ENCODE results near the gene DPEP3.

The DPEP3 gene

DNA sequence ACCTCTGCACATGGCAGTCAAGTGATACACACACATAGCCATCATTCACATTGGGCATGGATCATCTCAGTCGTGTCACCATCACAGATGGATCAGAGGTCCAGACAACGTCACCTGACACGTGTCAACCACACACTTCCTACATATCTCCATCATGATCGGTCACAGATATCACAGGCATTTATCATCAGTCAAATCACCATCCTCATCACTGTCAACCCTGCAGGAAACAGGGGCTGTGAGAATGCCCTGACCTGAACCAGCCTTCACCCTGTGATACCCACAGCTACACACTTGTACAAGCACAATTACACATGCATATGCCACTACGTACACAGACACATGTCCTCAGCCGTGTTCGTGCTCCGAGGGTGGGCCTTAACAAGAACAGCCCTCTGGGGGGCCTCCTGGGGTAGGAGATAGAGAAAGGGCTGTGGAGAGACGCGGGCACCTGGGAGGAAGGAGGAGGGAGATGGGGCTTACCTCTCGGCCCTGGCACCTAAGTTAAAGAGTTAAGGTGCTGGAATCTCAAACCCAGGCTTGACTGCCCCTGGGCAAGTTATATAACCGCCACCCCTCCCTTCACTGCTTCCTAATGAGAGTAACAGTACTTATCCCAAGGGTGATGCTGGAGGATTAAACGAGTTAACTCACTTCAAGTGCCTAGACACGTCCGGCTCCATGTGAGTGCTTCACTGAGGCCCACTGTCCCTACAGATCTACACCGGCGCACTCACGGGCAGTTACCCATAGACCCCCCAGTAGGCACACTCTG is 12.9 kb downstream of the DPEP3 start:
- DNase-seq (ENCODE audit: low read depth in 1 of 2, low spot score in 1 of 2) = no peak

DNA sequence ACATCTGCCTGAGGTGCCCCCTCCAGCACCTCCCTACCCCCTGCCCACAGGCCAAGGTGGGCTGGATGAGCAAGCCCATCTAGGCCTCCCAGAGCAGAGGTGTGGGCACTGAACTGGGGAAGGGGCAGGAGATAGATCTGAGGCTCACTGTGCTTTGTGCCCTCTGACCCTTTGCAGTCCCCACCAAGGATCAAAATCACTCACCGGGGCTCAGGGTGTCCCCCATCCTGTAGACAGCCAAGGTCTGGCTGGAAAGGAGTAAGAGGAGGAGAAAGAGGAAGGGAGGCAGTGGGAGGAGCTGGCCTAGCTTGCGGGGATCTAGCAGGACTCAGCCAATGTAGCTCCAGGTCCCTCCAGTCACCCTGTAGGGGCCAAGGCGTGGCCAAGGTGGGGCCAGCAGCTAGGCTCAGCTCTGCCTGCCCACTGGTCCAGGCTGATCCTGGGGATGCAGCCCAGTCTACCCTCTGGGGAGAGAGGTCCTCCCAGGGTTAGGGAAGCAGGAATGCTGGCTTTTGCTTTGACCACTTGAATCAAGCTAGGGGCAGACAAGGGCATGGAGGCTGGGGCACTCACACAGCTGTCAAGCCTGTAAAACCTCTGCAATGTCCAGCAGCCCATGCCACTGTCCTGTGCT is 13.6 kb downstream of the DPEP3 start:
- no peak for DNase-seq (ENCODE audit: low read depth in 1 of 2, low spot score in 1 of 2)

- DNase-seq (ENCODE audit: low read depth in 1 of 2, low spot score in 1 of 2) = no peak
Measured at GRCh38 chr16:67965668-67966548, 14.4 kb downstream of the DPEP3 start.

GRCh38 chr16:67964477-67965131 is 15.7 kb downstream of the DPEP3 start:
- DNase-seq (ENCODE audit: low read depth in 1 of 2, low spot score in 1 of 2) = no peak

DNA sequence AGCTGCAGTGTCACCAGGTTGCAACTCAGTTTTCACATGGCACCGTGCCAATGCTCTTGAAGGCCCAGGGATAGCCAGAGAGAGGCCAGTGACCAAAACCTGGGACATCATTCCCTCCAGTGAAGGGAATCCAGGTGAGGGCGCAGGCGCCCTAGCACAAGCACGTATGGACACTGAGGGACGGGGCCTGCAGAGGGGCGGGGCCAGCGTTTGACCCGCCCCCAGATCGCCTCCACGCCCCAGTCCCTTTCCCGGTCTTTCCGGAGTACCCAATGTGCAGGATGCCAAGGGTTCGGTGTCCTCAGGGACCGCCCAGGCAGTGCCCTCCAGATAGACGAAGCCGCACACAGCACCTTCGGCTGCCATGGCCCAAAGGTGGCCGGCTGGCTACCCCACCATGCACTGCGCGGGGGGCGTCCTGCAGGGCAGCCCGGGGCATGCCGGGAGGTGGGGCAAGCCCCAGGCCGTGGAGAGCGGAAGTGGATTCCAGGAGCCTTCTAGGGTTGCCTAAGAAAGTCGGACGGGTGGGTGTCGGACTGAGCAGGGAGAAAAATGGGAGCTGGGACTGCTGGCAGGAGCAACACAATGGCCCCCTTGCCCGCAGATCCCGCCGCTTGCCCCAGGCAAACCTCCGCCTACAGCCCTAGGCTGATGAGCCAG is 16.5 kb downstream of the DPEP3 start:
- DNase-seq (ENCODE audit: low read depth in 1 of 2, low spot score in 1 of 2) = no peak

GRCh38 chr16:67963292-67963661 is 17.0 kb downstream of the DPEP3 start:
- DNase-seq (ENCODE audit: low read depth in 1 of 2, low spot score in 1 of 2) = no peak

GRCh38 chr16:67962135-67962534 is 18.2 kb downstream of the DPEP3 start:
- no peak for DNase-seq (ENCODE audit: low read depth in 1 of 2, low spot score in 1 of 2)

DNA sequence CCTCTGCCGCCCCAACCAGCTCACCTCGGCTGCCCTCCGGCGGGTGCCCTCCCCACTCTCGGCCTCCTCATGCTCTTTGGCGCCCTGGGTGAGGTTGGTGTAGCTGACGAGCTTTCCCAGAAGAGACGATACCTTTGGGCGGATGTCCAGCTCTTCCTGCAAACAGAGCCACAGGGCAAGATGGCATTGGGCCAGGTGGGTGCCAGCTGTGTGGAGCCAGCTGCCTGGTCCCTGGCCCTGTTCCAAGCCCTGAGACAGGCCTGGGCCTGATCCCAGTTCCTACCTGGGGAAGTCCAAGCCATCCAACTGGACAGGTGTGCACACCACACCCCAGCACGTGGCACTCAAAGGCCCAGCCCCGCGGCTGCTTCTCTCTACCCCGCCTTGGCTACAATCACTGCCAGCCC is 18.7 kb downstream of the DPEP3 start:
- no peak for DNase-seq (ENCODE audit: low read depth in 1 of 2, low spot score in 1 of 2)

GRCh38 chr16:67959536-67960329 is 20.6 kb downstream of the DPEP3 start:
- no peak for DNase-seq (ENCODE audit: low read depth in 1 of 2, low spot score in 1 of 2)

DNA sequence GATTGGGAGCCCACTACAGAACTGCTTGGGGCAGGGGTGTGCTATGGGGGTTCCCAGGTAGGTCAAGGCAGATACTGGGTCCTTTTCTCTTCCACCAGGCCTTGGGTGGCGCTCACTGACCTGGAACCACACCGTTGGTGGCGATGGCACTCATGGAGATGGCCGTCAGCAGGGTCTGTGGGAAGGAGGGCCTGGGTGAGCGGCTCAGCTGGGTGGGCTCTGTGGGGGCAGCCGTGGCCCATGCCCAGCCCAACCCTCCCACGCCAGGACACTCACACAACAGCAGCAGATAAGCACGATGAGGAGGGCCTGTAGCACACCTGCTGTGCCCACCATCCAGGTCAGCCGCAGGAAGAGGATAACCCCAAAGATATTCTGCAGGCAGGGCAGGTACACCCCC is 22.7 kb downstream of the DPEP3 start:
- DNase-seq (ENCODE audit: low read depth in 1 of 2, low spot score in 1 of 2) = no peak

- no peak for DNase-seq (ENCODE audit: low read depth in 1 of 2, low spot score in 1 of 2)
Measured at GRCh38 chr16:67954421-67955196, 25.7 kb downstream of the DPEP3 start.

GRCh38 chr16:67953641-67954375 is 26.5 kb downstream of the DPEP3 start:
- DNase-seq (ENCODE audit: low read depth in 1 of 2, low spot score in 1 of 2) = no peak

- no peak for DNase-seq (ENCODE audit: low read depth in 1 of 2, low spot score in 1 of 2)
Measured at GRCh38 chr16:67951485-67951884, 28.8 kb downstream of the DPEP3 start.

GRCh38 chr16:67950335-67950843 is 29.9 kb downstream of the DPEP3 start:
- DNase-seq (ENCODE audit: low read depth in 1 of 2, low spot score in 1 of 2) = no peak

DNA sequence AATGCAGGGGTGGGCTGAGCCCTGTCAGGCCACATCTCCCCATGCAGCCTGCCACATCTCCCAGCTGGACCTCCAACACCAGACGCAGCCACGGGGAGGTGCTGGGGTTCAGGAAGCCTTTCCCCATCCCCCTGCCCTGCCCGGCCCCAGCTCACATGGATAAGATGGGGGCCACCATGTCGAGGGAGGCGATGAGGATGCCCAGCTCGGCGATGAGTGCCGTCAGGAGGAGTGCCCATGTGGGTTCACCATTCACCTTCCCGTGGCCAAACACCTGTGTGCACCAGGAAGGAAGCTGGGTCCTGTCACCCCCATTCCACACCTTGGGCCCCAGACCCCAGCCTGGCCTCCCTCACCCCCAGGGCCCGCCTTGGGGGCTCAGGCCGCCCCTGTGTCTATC is 30.7 kb downstream of the DPEP3 start:
- no peak for DNase-seq (ENCODE audit: low read depth in 1 of 2, low spot score in 1 of 2)

- no peak for DNase-seq (ENCODE audit: low read depth in 1 of 2, low spot score in 1 of 2)
Measured at GRCh38 chr16:67948015-67948414, 32.3 kb downstream of the DPEP3 start.

DNA sequence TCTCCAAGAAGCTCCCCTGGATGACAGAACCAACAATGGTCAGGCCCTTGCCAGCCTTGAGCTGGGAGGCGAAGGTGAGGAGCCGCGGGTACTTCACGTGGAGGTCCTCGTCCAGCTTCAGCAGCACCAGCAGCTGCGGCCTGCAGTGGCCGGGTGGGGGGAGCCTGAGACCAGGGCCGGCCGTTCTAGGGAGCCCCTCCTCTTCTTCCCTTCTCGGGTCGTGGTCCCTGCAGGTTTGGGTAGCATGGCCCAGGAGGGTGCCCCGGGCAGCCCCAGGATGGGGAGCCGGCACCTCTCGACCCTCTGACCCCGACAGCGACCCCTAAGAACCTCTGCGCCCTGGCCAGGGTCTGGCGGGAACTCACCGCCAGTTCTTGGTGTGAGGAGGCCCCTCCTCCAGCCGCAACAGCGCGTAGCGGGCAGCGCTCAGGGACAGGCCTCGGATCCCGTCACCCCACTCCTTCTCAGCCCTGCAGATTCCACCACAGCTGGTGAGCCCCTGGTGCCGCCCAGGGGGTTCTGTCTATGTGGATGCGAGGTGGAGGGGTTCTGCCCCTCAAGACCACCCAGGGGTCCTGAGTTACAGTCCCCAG is 33.2 kb downstream of the DPEP3 start:
- no peak for DNase-seq (ENCODE audit: low read depth in 1 of 2, low spot score in 1 of 2)

DNA sequence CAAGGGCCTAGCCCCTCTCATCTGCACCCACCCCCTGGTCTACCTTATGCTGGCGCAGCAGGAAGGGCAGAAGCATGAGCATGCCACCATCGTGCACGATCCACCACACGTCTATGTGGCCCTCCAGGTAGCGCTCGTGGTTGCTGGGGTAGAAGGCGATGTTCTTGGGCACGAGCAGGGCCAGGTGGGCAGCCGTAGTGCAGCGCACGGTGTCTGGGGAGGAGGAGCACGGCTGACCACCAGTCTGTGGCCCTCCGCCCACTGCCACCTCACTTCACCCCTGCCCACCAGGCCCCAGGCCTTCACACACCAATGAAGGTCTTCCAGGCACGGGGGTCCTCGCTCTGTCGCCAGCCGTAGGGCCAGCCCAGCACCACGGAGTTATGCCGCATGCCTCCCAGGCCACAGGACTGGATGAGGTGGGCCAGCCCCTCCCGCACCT is 34.1 kb downstream of the DPEP3 start:
- DNase-seq (ENCODE audit: low read depth in 1 of 2, low spot score in 1 of 2) = no peak

All from activated CD4-positive, alpha-beta T cell treated with anti-CD3 and anti-CD28 coated beads, Interleukin-2, amount 50 U/mL, for 24 hours (primary cell).